Tibial nerve (tissue), 4 donors: ENCODE results near the gene CAP2.

Source experiments
- CTCF ChIP-seq, 5 experiments: fragments of 200-600 bp in 3 of 5; fragments of 450-650 bp in 2 of 5; sonication (generic) in 3 of 5; IDR thresholded peaks; one replicate each; pipeline ENCODE4 v1.5.1; 2016 to 2019; ENCODE audit warnings: antibody characterized with exemption in 5 of 5, mild to moderate bottlenecking in 3 of 5, moderate library complexity in 2 of 5
- EP300 ChIP-seq, 2 donors: sonication (generic); formaldehyde crosslinking; IDR thresholded peaks; one replicate each; pipeline ENCODE4 v1.6.1; 2017; ENCODE audit warnings: antibody characterized with exemption in 2 of 2, mild to moderate bottlenecking in 1 of 2
- POLR2A ChIP-seq, 2 donors: fragments of 450-650 bp; IDR thresholded peaks; one replicate each; pipeline ENCODE4 v1.6.1; 2017; ENCODE audit warnings: antibody characterized with exemption in 2 of 2, mild to moderate bottlenecking in 2 of 2, moderate library complexity in 2 of 2

GRCh38 chr6:17391976-17392375 lies 1.4 kb upstream of the CAP2 start:
- TF ChIP-seq CTCF (IDR thresholded peaks at IDR 0.05) (no peak), POLR2A (IDR thresholded peaks at IDR 0.05) (no peak), EP300 (IDR thresholded peaks at IDR 0.05) (no peak)
